Measurements from ENCODE around the gene CORO7.
"Not testable (repeated sequence)": the region's sequence is repeated elsewhere in the genome, so short reads cannot be mapped to it uniquely, and the experiment has no call there.

The CORO7 gene

DNA sequence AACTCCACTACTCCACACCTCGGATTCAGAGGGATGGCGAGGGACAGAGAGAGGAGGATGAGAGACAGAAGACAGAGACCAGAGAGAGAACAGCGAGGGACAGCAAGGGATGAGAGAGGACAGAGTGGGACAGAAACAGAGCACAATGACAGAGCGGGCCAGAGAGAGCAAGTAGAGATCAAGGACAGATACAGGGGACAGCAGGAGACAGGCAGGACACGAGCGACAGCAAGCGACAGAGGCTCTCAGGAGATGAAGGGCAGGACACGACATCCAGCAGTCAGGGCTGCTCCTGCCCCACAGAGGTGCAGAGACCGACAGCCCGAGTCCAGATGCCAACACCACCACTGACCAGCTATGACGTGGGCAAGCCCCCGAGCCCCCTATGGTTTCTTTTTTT lies 14.9 kb downstream of the CORO7 start:
- no peak for TF ChIP-seq CTCF (IDR thresholded peaks at IDR 0.05; ENCODE audit: low read depth, low read length)
- no peak overlapping the region for H3K4me3 ChIP-seq (ENCODE audit: low read depth, low read length)

DNA sequence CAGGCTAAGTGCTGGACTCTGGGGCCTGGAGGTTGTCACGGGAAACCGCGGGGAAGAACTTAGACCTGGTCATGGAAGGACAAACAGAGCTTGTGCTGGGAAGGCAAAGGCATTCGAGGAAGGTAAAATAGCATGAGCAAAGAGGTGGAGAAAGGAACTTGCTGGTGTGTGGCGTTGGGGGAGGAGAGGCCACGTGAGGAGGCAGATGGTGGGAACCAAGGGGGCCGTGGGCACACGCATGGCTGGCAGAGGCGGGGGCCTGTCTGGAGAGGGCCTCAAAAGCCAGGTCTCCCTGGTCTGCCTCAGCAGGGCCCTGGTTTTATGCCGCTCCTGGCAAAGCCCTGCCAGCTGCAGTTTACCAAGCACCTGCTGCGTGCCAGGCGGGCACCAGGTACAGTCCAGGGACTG lies 15.3 kb downstream of the CORO7 start:
- no peak overlapping the region for H3K4me3 ChIP-seq (ENCODE audit: low read depth, low read length)
- TF ChIP-seq CTCF (IDR thresholded peaks at IDR 0.05; ENCODE audit: low read depth, low read length), result no peak

- no peak overlapping the region for H3K4me3 ChIP-seq (ENCODE audit: low read depth, low read length)
- no peak for TF ChIP-seq CTCF (IDR thresholded peaks at IDR 0.05; ENCODE audit: low read depth, low read length)
Measured at GRCh38 chr16:4399001-4399730, 17.2 kb downstream of the CORO7 start.

DNA sequence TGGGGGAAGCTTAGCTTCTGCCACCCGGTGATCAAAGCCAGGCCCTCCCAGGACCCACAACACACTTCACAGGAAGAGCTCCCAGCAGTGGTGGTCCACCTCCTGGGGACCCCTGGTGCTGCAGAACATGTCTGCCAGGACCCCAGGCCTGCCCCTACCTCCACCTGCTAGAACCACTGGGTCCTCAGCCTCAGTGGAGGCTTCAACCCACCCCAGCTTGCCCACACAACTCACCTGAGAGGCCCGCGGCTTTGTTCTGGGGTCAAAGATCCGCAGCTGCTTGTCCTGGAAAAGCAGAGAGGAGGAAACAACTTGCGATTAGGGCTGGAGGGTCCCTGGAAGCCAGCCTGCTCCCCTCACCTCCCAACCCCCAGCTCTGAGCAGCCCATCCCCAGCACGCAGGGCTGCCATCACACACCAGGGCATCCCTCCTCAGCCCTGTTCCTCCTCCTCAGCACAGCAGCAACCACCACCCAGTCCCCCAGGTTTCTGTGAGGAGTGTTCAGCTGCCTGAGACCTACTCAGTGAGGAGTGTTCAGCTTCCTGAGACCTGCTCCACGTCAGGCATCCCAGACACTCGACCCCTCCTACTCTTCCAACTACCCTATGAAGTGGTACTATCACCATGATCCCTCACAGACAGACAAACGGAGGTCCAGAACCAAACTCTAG lies 21.2 kb downstream of the CORO7 start:
- H3K4me3 ChIP-seq (ENCODE audit: low read depth, low read length), result no peak overlapping the region
- no peak for TF ChIP-seq CTCF (IDR thresholded peaks at IDR 0.05; ENCODE audit: low read depth, low read length)

DNA sequence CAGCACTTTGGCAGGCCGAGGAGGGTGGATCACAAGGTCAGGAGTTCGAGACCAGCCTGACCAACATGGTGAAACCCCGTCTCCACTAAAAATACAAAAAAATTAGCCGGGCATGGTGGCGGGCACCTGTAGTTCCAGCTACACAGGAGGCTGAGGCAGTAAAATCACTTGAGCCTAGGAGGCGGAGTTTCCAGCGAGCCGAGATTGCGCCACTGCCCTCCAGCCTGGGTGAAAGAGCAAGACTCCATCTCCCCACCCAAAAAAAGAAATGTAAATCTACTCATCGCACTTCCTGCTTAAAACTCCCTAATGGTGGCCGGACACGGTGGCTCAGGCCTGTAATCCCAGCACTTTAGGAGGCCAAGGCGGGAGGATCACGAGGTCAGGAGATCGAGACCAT lies 22.5 kb downstream of the CORO7 start:
- not testable (repeated sequence) for H3K4me3 ChIP-seq (ENCODE audit: low read depth, low read length)

GRCh38 chr16:4393240-4393600 lies 23.2 kb downstream of the CORO7 start:
- no peak overlapping the region for H3K4me3 ChIP-seq (ENCODE audit: low read depth, low read length)
- TF ChIP-seq CTCF (IDR thresholded peaks at IDR 0.05; ENCODE audit: low read depth, low read length), result no peak

DNA sequence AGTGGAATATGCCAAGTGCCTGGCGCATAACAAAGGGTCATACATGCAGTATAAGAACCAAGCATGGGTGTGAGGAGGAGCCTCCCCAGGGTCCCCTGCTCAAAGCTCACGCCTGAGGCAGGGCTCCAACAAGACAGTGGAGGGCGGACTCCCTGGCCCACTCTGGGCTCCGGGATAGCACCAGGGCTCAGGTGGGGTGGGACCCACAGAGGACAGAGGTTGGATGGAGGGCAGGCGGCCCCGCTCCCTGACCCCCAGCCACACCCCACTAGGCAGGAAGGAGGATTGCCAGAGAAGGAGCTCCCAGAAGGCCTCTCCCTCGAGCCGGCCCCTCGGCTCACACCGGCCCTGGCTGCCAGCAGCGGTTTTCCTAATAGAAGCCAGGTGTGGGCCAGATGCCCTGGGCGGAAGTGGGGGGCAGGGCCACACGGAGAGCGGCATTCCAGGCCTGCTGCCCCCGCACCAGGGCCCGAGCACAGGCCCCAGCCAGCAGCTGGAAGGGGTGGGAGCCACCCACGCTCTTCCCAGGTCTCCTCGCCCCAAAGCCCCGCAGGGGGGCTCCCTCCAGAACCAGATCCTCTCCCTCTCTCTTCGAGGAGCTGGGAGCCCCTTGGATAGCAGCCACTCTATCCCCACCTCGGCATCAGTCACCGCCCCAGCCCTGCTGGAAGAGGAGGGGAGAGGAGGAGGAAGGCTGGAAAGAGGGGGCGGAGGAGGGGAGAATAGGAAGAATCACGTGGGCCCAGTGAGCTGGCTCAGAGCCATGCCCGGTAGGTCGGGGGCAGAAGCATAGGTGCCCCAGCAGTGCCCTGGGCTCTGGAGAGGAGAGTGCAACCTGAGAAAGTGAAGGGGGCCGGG lies 23.8 kb downstream of the CORO7 start:
- no peak for TF ChIP-seq CTCF (IDR thresholded peaks at IDR 0.05; ENCODE audit: low read depth, low read length)
- no peak overlapping the region for H3K4me3 ChIP-seq (ENCODE audit: low read depth, low read length)
